Mammary epithelial cell (primary cell): Measurements from ENCODE around the gene NT5M.

Experiments used
- CTCF ChIP-seq, 2 donors: IDR thresholded peaks in 1 of 2; conservative IDR thresholded peaks in 1 of 2; 2 replicates each; pipeline ENCODE4 v1.5.1; 2011 to 2012; ENCODE audit warnings: inconsistent platforms in 2 of 2, low read length in 2 of 2, mild to moderate bottlenecking in 2 of 2, control low read depth in 1 of 2, low read depth in 1 of 2; ENCODE audit not compliant: insufficient read depth in 1 of 2; ENCODE audit errors: extremely low read depth in 1 of 2
- EZH2 ChIP-seq: IDR thresholded peaks from 2 replicates; pipeline ENCODE4 v1.6.1; 2012; ENCODE audit warnings: low read length, inconsistent platforms, borderline replicate concordance

DNA sequence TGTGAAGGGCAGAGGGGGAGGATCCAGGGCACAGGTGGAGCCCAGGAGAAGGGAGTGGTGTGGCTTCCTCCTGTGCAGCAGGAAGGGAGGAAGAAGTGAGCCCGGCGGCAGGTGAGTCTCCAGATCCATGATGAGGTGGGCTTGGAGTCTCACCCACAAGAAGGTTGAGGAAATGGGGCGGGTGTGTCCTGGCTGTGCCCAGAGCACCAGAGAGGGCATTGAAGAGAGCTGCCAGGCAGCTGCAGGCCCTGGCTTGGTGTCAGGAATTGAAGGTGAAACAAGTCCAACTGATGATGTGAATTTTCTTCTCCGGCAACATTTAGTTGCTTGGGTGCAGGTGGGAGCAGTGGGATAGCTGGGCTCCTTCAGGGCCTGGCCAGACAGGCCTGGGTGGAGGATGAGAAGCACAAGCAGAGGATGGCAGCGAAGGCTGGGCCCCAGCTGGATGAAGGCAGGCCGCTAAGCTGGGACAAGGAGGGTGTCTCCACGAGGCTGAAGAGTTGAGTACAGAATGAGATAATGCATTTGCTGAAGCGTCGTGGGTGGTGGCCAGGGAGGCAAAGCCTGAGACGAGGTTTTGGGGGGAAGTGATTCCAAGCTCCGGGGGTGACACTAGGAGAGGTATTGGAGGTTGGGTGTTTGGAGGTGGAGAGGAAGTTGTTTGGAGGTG is 18.3 kb downstream of the NT5M start:
- TF ChIP-seq EZH2 (no peak), CTCF (conservative IDR thresholded peaks at IDR 0.05 in 1 of 2, IDR thresholded peaks at IDR 0.05 in 1 of 2; ENCODE audit: extremely low read depth in 1 of 2, insufficient read depth in 1 of 2, low read depth in 1 of 2, low read length in 2 of 2) (no peak)
